ENCODE measurements around the gene NLRP6. TPM values are rescaled to one million over a fixed set of nuclear protein-coding genes. Genes with fewer than 3 reads are reported as not detected.

The NLRP6 gene
- polyA plus RNA-seq, 3 donors: 0.10 to 0.51 (median 0.24) TPM

DNA sequence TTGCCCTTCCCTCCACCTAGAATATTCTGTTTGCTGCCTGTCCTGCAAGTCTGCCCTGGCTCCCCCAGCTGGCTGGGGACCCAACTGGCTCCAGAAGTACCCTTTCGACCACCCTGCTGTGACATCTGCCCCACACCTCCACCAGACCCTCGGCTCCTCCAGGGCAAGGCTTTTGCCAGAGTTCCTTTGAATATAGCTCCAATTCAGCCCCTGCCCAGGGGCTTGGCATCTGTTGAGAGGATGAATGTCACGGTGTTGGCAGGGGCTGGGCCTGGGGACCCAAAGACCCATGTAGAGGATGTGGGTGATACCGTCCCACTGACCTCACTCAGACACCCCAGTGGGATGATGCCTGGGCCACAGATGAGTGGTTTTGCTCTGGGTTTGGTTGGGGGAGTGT lies 4.0 kb downstream of the NLRP6 start:
- Histone ChIP-seq H3K4me1 (ENCODE audit: control insufficient read depth in 1 of 2, insufficient read depth in 2 of 2, low read length in 2 of 2) (peaks cover 30 to 40% of the 10 kb centered on the region in 2 donors), H3K4me3 (replicated peaks in 1 of 3; ENCODE audit: low read depth in 2 of 3, low read length in 3 of 3) (no peak overlapping the region), H3K36me3 (replicated peaks in 1 of 2; ENCODE audit: control insufficient read depth in 1 of 2, insufficient read depth in 2 of 2, low read length in 2 of 2) (no peaks in the 10 kb centered on the region), H3K4me2 (replicated peaks; ENCODE audit: extremely low read depth, low read length, poor library complexity, severe bottlenecking) (no peak overlapping the region), H3K27me3 (ENCODE audit: control insufficient read depth in 2 of 2, insufficient read depth in 2 of 2, low read length in 2 of 2) (peaks cover 40 to 62% of the 10 kb centered on the region in 2 donors), H3K9me3 (replicated peaks in 1 of 2; ENCODE audit: control insufficient read depth in 1 of 2, insufficient read depth in 1 of 2, low read length in 2 of 2) (peaks cover 0 to 15% of the 10 kb centered on the region in 2 donors), H3K9ac (ENCODE audit: insufficient read depth, low read length, poor library complexity, severe bottlenecking) (no peak overlapping the region), H4K20me1 (ENCODE audit: insufficient read depth, low read length) (peaks cover 5% of the 10 kb centered on the region), H3K27ac (ENCODE audit: low read depth in 1 of 2, low read length in 2 of 2) (no peak overlapping the region), H2AFZ (ENCODE audit: insufficient read depth, low read depth, low read length, poor library complexity, severe bottlenecking) (no peak overlapping the region), H3K79me2 (ENCODE audit: insufficient read depth, low read length) (no peaks in the 10 kb centered on the region)
- Mint-ChIP-seq H3K9me3 (peaks cover 0 to 26% (median 15%) of the 10 kb centered on the region in 7 donors), H3K27me3 (ENCODE audit: low read depth in 3 of 3) (peaks cover 58 to 89% (median 61%) of the 10 kb centered on the region in 3 donors), H3K4me1 (peaks cover 30% of the 10 kb centered on the region), H3K4me3 (peak overlapping the region in 1 of 2 donors; percentile 91), H3K27ac (peak overlapping the region in 2 of 7 donors; percentile 48 to 75), H3K36me3 (peaks cover 9 to 19% of the 10 kb centered on the region in 2 donors)
- intact Hi-C loops (cut with micrococcal nuclease): no loop called here
- TF ChIP-seq, protein P1, sequence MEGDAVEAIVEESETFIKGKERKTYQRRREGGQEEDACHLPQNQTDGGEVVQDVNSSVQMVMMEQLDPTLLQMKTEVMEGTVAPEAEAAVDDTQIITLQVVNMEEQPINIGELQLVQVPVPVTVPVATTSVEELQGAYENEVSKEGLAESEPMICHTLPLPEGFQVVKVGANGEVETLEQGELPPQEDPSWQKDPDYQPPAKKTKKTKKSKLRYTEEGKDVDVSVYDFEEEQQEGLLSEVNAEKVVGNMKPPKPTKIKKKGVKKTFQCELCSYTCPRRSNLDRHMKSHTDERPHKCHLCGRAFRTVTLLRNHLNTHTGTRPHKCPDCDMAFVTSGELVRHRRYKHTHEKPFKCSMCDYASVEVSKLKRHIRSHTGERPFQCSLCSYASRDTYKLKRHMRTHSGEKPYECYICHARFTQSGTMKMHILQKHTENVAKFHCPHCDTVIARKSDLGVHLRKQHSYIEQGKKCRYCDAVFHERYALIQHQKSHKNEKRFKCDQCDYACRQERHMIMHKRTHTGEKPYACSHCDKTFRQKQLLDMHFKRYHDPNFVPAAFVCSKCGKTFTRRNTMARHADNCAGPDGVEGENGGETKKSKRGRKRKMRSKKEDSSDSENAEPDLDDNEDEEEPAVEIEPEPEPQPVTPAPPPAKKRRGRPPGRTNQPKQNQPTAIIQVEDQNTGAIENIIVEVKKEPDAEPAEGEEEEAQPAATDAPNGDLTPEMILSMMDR (IDR thresholded peaks at IDR 0.05): no peak
- WGBS (ENCODE audit: insufficient coverage): 100% methylated on average over 3 of the region's 4 CpGs
- no peak for DNase-seq

DNA sequence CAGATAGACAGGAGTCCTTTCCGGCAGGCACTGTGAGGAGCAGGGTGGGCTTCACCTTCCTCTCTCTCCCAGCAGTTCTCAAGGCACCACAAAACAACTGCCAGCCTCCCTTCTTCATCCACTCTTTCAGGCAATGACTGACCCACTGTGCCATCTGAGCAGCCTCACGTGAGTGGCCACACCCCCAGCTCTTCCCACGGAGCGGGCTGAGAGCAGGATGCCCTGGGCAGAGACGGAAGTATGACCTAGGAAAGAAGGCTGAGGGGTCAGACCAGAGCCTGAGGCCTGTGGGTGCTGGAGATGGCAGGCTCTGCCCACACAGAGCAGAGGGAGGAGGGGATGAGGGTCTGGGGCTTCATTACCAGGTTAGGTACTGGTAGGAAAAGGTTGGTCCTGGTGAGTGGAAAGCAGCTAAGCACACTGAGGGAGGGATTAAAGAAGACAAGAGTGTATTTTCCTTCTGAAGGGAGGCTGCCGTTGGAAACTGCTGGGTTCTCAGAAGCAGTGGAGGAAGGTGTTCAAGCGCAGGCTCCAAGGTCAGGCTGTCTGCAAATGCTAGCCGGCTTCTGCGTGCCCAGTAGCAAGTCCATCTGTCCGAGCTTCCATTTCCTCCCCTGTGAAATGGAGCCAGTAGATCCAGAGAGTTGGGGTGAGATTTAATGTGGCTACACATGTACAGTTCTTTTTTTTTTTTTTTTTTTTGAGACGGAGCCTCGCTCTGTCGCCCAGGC lies 4.6 kb downstream of the NLRP6 start:
- Histone ChIP-seq H3K36me3 (replicated peaks in 1 of 2; ENCODE audit: control insufficient read depth in 1 of 2, insufficient read depth in 2 of 2, low read length in 2 of 2) (no peaks in the 10 kb centered on the region), H3K4me2 (replicated peaks; ENCODE audit: extremely low read depth, low read length, poor library complexity, severe bottlenecking) (no peak overlapping the region), H3K4me1 (ENCODE audit: control insufficient read depth in 1 of 2, insufficient read depth in 2 of 2, low read length in 2 of 2) (peaks cover 32 to 41% of the 10 kb centered on the region in 2 donors), H3K9me3 (replicated peaks in 1 of 2; ENCODE audit: control insufficient read depth in 1 of 2, insufficient read depth in 1 of 2, low read length in 2 of 2) (peaks cover 0 to 15% of the 10 kb centered on the region in 2 donors), H3K27me3 (ENCODE audit: control insufficient read depth in 2 of 2, insufficient read depth in 2 of 2, low read length in 2 of 2) (peaks cover 40 to 64% of the 10 kb centered on the region in 2 donors), H2AFZ (ENCODE audit: insufficient read depth, low read depth, low read length, poor library complexity, severe bottlenecking) (no peak overlapping the region), H3K79me2 (ENCODE audit: insufficient read depth, low read length) (no peaks in the 10 kb centered on the region), H4K20me1 (ENCODE audit: insufficient read depth, low read length) (peaks cover 5% of the 10 kb centered on the region), H3K4me3 (replicated peaks in 1 of 3; ENCODE audit: low read depth in 2 of 3, low read length in 3 of 3) (no peak overlapping the region), H3K27ac (ENCODE audit: low read depth in 1 of 2, low read length in 2 of 2) (no peak overlapping the region), H3K9ac (ENCODE audit: insufficient read depth, low read length, poor library complexity, severe bottlenecking) (no peak overlapping the region)
- WGBS (ENCODE audit: insufficient coverage): 72% methylated on average over 7 of the region's 13 CpGs
- H3K4me3 Mint-ChIP-seq: peak overlapping the region in 1 of 2 donors; percentile 91
- peaks cover 30% of the 10 kb centered on the region for H3K4me1 Mint-ChIP-seq
- H3K27me3 Mint-ChIP-seq (ENCODE audit: low read depth in 3 of 3): peaks cover 62 to 91% (median 64%) of the 10 kb centered on the region in 3 donors
- TF ChIP-seq, protein P1 (IDR thresholded peaks at IDR 0.05): no peak
- intact Hi-C loops (cut with micrococcal nuclease): no loop called here
- peaks cover 0 to 26% (median 15%) of the 10 kb centered on the region in 7 donors for H3K9me3 Mint-ChIP-seq
- DNase-seq: no peak
- peak overlapping the region in 1 of 7 donors; percentile 75 for H3K27ac Mint-ChIP-seq
- peaks cover 9 to 20% of the 10 kb centered on the region in 2 donors for H3K36me3 Mint-ChIP-seq

All from CD14-positive monocyte (primary cell).